Adrenal gland (tissue), 12 donors: ENCODE results near the gene SSBP3. TPM values are rescaled to one million over a fixed set of nuclear protein-coding genes. Genes with fewer than 3 reads are reported as not detected.
A peak's percentile ranks its signal among the peaks of the same experiment; 100 is the strongest.

ENCODE experiments used
- DNase-seq, 7 donors: peaks; one replicate each; pipeline ENCODE4 v3.0.0-alpha.2; 2019 to 2020
- H3K27ac ChIP-seq, 5 donors: fragments of 200-600 bp; sonication (generic) in 4 of 5; 1 replicate in 3 of 5; 2 replicates in 2 of 5; pipeline versions ENCODE4 v1.5.1 to v1.8.0; 2016 to 2020; ENCODE audit warnings: mild to moderate bottlenecking in 1 of 5
- H3K27me3 ChIP-seq: fragments of 200-600 bp; 2 replicates; pipeline ENCODE4 v1.8.0; 2021
- H3K36me3 ChIP-seq, 2 donors: fragments of 200-600 bp; replicated peaks in 1 of 2; 1 replicate in 1 of 2; 2 replicates in 1 of 2; pipeline versions ENCODE4 v1.5.1 to v1.8.0; 2018 to 2022
- H3K4me1 ChIP-seq, 2 donors: fragments of 200-600 bp; replicated peaks in 1 of 2; 1 replicate in 1 of 2; 2 replicates in 1 of 2; pipeline versions ENCODE4 v1.5.1 to v1.8.0; 2018 to 2021
- H3K4me3 ChIP-seq, 4 donors: fragments of 200-600 bp; sonication (generic) in 3 of 4; one replicate each; pipeline ENCODE4 v1.5.1; 2016 to 2018
- H3K9me3 ChIP-seq, 3 donors: fragments of 200-600 bp; sonication (generic) in 1 of 3; replicated peaks in 1 of 3; 1 replicate in 2 of 3; 2 replicates in 1 of 3; pipeline versions ENCODE4 v1.5.1 to v1.8.0; 2016 to 2021
- POLR2A ChIP-seq, 2 donors: fragments of 450-650 bp; IDR thresholded peaks; one replicate each; pipeline ENCODE4 v1.6.1; 2017; ENCODE audit warnings: antibody characterized with exemption in 2 of 2, mild to moderate bottlenecking in 2 of 2, moderate library complexity in 1 of 2
- WGBS, 4 donors: extraction: QIAGEN DNeasy Blood & Tissue Kit in 2 of 4; methylation state at CpG; one replicate each; pipeline versions ENCODE4 v1.1.5 to v1.1.7; 2013 to 2017; 5-methylcytosine and 5-hydroxymethylcytosine counted together
- intact Hi-C, 2 donors: fragments of 100-400 bp; cut with DNase I; formaldehyde crosslinking; loops; one replicate each; pipeline versions ENCODE4 v1.14.1 to v1.15.0; 2022 to 2023
- polyA plus RNA-seq, 3 donors: library from polyadenylated mRNA; stranded (reverse); fragments of 200-250 nt in 2 of 3; fragments of 350-450 nt in 1 of 3; fragmentation: Illumina TruSeq in 1 of 3; extraction: RNeasy Lipid Tissue Mini Kit (QIAGEN cat#74804) in 1 of 3; gene quantifications; one replicate each; pipeline ENCODE4 v1.2.3, GENCODE V29; 2013 to 2014
- total RNA-seq, 9 donors: library from RNA; depleted of rRNA in 4 of 9; stranded (reverse); fragments of >200 nt in 4 of 9; fragments of 120-200 nt in 1 of 9; fragmentation: NEBNext Ultra II Directional in 1 of 9; extraction: Animal tissue kit (Norgen Biotek cat#: 25700) in 1 of 9; gene quantifications; one replicate each; pipeline versions ENCODE4 v1.1.0 to v1.2.4, GENCODE V29; 2013 to 2023
- TF ChIP-seq, protein P1 (sequence below), 6 experiments: fragments of 450-650 bp in 4 of 6; fragments of 200-600 bp in 2 of 6; sonication (generic) in 1 of 6; IDR thresholded peaks; 1 replicate in 5 of 6; 2 replicates in 1 of 6; pipeline versions ENCODE4 v1.5.1 to v1.8.0; 2016 to 2021; ENCODE audit warnings: antibody characterized with exemption in 6 of 6, mild to moderate bottlenecking in 2 of 6, moderate library complexity in 1 of 6
- donor health status: healthy with polysubstance abuse.
- donor health status: Bipolar disorder and iron deficiency.
- donor health status: DM: yes; HTN: yes; CAD: no.
- donor health status: DM: no; HTN: no; CAD: no.
- donor health status: DM: no; HTN: no; CAD: no.
- donor health status: DM: yes; HTN: yes; CAD: no.

SSBP3 gene
- total and polyA plus RNA-seq, 12 donors, result 15.3 to 150 (median 66.0) TPM

DNA sequence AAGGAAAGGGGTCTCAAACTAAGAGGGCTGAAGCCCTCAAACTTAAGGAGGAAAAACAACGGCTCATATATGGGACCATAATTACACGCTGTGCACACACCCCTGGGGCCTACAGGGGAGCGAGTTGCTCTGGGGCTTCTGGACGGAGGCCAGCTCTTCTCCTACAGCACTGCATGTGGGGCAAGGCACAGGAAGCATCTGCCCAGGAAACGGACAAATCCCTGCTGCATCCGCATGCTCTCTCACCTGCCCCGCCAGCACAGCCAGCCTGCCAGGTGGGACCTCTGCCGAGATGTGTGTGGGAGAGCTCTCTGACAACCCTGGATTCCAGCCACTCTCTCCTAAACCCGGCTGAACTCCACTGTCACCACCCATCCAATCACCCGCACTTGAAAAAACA lies 152.1 kb downstream of the SSBP3 start:
- Histone ChIP-seq H3K4me3 (no peak overlapping the region), H3K9me3 (no peaks in the 10 kb centered on the region), H3K27ac (peak overlapping the region in 3 of 5 donors; percentile 15 to 60 (median 56)), H3K27me3 (no peaks in the 10 kb centered on the region), H3K36me3 (peaks cover 0 to 11% of the 10 kb centered on the region in 2 donors), H3K4me1 (peaks cover 14 to 18% of the 10 kb centered on the region in 2 donors)
- no peak for TF ChIP-seq POLR2A (IDR thresholded peaks at IDR 0.05)
- TF ChIP-seq, protein P1, sequence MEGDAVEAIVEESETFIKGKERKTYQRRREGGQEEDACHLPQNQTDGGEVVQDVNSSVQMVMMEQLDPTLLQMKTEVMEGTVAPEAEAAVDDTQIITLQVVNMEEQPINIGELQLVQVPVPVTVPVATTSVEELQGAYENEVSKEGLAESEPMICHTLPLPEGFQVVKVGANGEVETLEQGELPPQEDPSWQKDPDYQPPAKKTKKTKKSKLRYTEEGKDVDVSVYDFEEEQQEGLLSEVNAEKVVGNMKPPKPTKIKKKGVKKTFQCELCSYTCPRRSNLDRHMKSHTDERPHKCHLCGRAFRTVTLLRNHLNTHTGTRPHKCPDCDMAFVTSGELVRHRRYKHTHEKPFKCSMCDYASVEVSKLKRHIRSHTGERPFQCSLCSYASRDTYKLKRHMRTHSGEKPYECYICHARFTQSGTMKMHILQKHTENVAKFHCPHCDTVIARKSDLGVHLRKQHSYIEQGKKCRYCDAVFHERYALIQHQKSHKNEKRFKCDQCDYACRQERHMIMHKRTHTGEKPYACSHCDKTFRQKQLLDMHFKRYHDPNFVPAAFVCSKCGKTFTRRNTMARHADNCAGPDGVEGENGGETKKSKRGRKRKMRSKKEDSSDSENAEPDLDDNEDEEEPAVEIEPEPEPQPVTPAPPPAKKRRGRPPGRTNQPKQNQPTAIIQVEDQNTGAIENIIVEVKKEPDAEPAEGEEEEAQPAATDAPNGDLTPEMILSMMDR (IDR thresholded peaks at IDR 0.05), result no peak
- intact Hi-C loops, result no loop called here
- no peak for DNase-seq
- 54 to 72% (median 64%) methylated on average over 8 to 10 of the region's 10 CpGs for WGBS, 4 donors

DNA sequence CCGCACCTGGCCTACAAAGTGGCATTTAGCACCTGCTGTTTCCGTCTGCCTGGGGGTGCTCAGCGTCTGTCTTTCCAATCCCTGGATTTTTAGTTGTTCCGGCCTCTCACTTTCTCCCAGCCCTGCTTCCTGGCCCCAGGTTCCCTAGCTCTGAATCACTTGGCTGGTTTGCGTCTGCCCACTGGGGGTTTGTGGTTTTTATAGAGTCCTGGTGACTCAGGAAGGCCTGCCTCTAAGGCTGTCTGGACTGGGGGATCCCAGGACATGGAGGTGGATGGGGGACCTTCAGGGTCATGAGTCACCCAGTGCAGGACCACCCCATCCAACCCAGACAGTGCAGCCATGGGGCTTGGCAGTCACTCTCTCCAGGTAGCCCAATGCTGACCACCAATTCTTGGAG lies 152.7 kb downstream of the SSBP3 start:
- H3K36me3 ChIP-seq, result peaks cover 0 to 11% of the 10 kb centered on the region in 2 donors
- no peak overlapping the region for H3K4me3 ChIP-seq
- DNase-seq, result peak in 6 of 7 donors; percentile 64 to 75 (median 70)
- TF ChIP-seq, protein P1 (IDR thresholded peaks at IDR 0.05), result no peak
- peak in 1 of 2 donors; percentile 48 for TF ChIP-seq POLR2A (IDR thresholded peaks at IDR 0.05)
- H3K27me3 ChIP-seq, result no peaks in the 10 kb centered on the region
- peak overlapping the region in 3 of 5 donors; percentile 15 to 60 (median 56) for H3K27ac ChIP-seq
- H3K4me1 ChIP-seq, result peaks cover 14 to 18% of the 10 kb centered on the region in 2 donors
- 61 to 68% (median 65%) methylated on average over 5 of the region's 5 CpGs for WGBS, 4 donors
- no peaks in the 10 kb centered on the region for H3K9me3 ChIP-seq
- intact Hi-C loops, result no loop called here

DNA sequence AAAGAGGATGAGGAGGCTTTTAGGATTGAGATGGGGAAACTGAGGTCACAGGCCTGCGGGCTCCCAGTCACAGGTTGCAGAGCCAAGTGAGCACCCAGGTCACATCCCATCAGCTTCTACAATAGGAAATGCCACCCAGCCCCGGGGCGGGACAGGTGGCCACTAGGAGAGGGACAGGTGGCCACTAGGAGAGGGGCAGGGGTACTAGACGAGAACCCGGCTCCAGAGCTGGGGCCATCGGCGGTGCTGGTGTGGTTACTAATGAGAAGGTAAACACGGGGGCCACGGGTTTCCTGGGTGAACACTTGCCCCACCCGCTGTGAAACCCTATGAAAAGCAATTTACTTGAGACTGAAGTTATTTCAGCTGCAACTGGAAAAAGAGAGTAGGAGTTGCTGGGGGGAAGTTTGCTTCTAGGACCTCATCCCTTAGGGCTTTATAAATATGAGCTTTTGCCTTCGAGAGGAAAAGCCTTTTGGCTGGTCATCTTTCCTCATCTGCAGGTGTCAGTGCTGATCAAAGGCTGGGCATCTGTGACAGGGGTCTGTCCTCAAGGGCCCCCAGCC lies 153.7 kb downstream of the SSBP3 start:
- 84 to 99% (median 91%) methylated on average over 11 of the region's 11 CpGs for WGBS, 4 donors
- H3K4me3 ChIP-seq, result no peak overlapping the region
- H3K27ac ChIP-seq, result no peak overlapping the region
- H3K4me1 ChIP-seq, result peaks cover 14 to 18% of the 10 kb centered on the region in 2 donors
- no peak for TF ChIP-seq POLR2A (IDR thresholded peaks at IDR 0.05)
- TF ChIP-seq, protein P1 (IDR thresholded peaks at IDR 0.05), result no peak
- peaks cover 0 to 11% of the 10 kb centered on the region in 2 donors for H3K36me3 ChIP-seq
- no peaks in the 10 kb centered on the region for H3K27me3 ChIP-seq
- no peaks in the 10 kb centered on the region for H3K9me3 ChIP-seq
- intact Hi-C loops, result no loop called here
- DNase-seq, result no peak

DNA sequence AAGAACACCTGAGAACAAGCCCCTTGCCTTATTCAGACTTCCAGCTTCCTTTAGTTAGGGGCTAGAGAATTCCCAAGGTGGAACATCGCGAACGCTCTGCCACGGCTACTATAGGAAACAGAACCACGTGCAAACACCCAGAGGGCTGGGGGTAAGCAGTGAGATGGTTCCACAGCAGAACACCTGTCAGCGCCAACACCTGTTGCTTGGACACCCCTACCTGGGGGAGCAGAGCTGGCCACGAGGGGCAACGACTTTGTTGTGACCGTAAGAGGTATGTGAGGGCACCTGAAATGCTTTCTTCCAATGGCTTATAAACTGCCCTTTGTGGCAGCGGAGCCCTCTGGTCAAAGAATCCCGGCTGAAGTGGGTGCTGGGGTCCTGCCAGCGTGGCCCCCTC lies 155.5 kb downstream of the SSBP3 start:
- Histone ChIP-seq H3K9me3 (no peaks in the 10 kb centered on the region), H3K27me3 (no peaks in the 10 kb centered on the region), H3K27ac (peak overlapping the region in 4 of 5 donors; percentile 44 to 89 (median 76)), H3K4me3 (peak overlapping the region in 1 of 4 donors; percentile 12), H3K4me1 (peaks cover 19 to 29% of the 10 kb centered on the region in 2 donors), H3K36me3 (peaks cover 0 to 11% of the 10 kb centered on the region in 2 donors)
- no peak for TF ChIP-seq POLR2A (IDR thresholded peaks at IDR 0.05)
- TF ChIP-seq, protein P1 (IDR thresholded peaks at IDR 0.05), result no peak
- no peak for DNase-seq
- 91 to 96% (median 93%) methylated on average over 7 to 12 of the region's 12 CpGs for WGBS, 4 donors
- intact Hi-C loops, result no loop called here
